ENCODE measurements around the gene CARS1.

The CARS1 gene

GRCh38 chr11:3018596-3018995 is 38.6 kb downstream of the CARS1 start:
- H3K9ac ChIP-seq (ENCODE audit: low read length) = no peak overlapping the region
- no peaks in the 10 kb centered on the region for H3K79me2 ChIP-seq (ENCODE audit: insufficient read depth, low read length)
- no peak overlapping the region for H3K4me2 ChIP-seq (ENCODE audit: low read depth, low read length, poor library complexity, severe bottlenecking)
- H3K36me3 ChIP-seq (ENCODE audit: low read length) = no peaks in the 10 kb centered on the region; the same call in 1 of the 2 replicates
- no peaks in the 10 kb centered on the region for H3K9me3 ChIP-seq (ENCODE audit: insufficient read depth, low read length)
- no peaks in the 10 kb centered on the region for H3F3A ChIP-seq (ENCODE audit: insufficient read depth)
- no peaks in the 10 kb centered on the region for H3K27me3 ChIP-seq (ENCODE audit: low read length)
- H3K9me2 ChIP-seq (replicated peaks; ENCODE audit: insufficient read depth, low read length) = no peaks in the 10 kb centered on the region
- no peak overlapping the region for H2AFZ ChIP-seq (ENCODE audit: low read depth, low read length, severe bottlenecking)
- no peak overlapping the region for H3K4me3 ChIP-seq (ENCODE audit: insufficient read depth, low read length, poor library complexity, severe bottlenecking)
- TF ChIP-seq CTCF (IDR thresholded peaks at IDR 0.05; ENCODE audit: insufficient read depth, low read length, poor library complexity, severe bottlenecking) (no peak), EZH2phosphoT487 (conservative IDR thresholded peaks at IDR 0.05; ENCODE audit: low read length) (no peak)
- H4K20me1 ChIP-seq (ENCODE audit: low read depth, low read length) = no peaks in the 10 kb centered on the region
- no peak overlapping the region for H3K27ac ChIP-seq (ENCODE audit: low read depth, low read length)

- TF ChIP-seq CTCF (IDR thresholded peaks at IDR 0.05; ENCODE audit: insufficient read depth, low read length, poor library complexity, severe bottlenecking) (no peak), EZH2phosphoT487 (conservative IDR thresholded peaks at IDR 0.05; ENCODE audit: low read length) (no peak)
- no peak overlapping the region for H3K4me3 ChIP-seq (ENCODE audit: insufficient read depth, low read length, poor library complexity, severe bottlenecking)
- H3K4me2 ChIP-seq (ENCODE audit: low read depth, low read length, poor library complexity, severe bottlenecking) = no peak overlapping the region
- H2AFZ ChIP-seq (ENCODE audit: low read depth, low read length, severe bottlenecking) = no peak overlapping the region
- no peaks in the 10 kb centered on the region for H3F3A ChIP-seq (ENCODE audit: insufficient read depth)
- no peaks in the 10 kb centered on the region for H3K27me3 ChIP-seq (ENCODE audit: low read length)
- H3K9ac ChIP-seq (ENCODE audit: low read length) = no peak overlapping the region
- H3K27ac ChIP-seq (ENCODE audit: low read depth, low read length) = no peak overlapping the region
- H3K36me3 ChIP-seq (ENCODE audit: low read length) = no peaks in the 10 kb centered on the region; the same call in 1 of the 2 replicates
- H3K79me2 ChIP-seq (ENCODE audit: insufficient read depth, low read length) = no peaks in the 10 kb centered on the region
- no peaks in the 10 kb centered on the region for H4K20me1 ChIP-seq (ENCODE audit: low read depth, low read length)
- H3K9me3 ChIP-seq (ENCODE audit: insufficient read depth, low read length) = no peaks in the 10 kb centered on the region
- H3K9me2 ChIP-seq (replicated peaks; ENCODE audit: insufficient read depth, low read length) = no peaks in the 10 kb centered on the region
Measured at GRCh38 chr11:3016861-3017260, 40.4 kb downstream of the CARS1 start.

- no peak for TF ChIP-seq EZH2phosphoT487 (conservative IDR thresholded peaks at IDR 0.05; ENCODE audit: low read length)
- no peak for TF ChIP-seq CTCF (IDR thresholded peaks at IDR 0.05; ENCODE audit: insufficient read depth, low read length, poor library complexity, severe bottlenecking)
- Histone ChIP-seq H3K4me3 (ENCODE audit: insufficient read depth, low read length, poor library complexity, severe bottlenecking) (no peak overlapping the region), H4K20me1 (ENCODE audit: low read depth, low read length) (no peaks in the 10 kb centered on the region), H3K9me3 (ENCODE audit: insufficient read depth, low read length) (no peaks in the 10 kb centered on the region), H3K79me2 (ENCODE audit: insufficient read depth, low read length) (no peaks in the 10 kb centered on the region), H3K36me3 (ENCODE audit: low read length) (no peaks in the 10 kb centered on the region; the same call in 1 of the 2 replicates), H3K27ac (ENCODE audit: low read depth, low read length) (no peak overlapping the region), H2AFZ (ENCODE audit: low read depth, low read length, severe bottlenecking) (no peak overlapping the region), H3K9ac (ENCODE audit: low read length) (no peak overlapping the region), H3K27me3 (ENCODE audit: low read length) (no peaks in the 10 kb centered on the region), H3K9me2 (replicated peaks; ENCODE audit: insufficient read depth, low read length) (no peaks in the 10 kb centered on the region), H3K4me2 (ENCODE audit: low read depth, low read length, poor library complexity, severe bottlenecking) (no peak overlapping the region), H3F3A (ENCODE audit: insufficient read depth) (no peaks in the 10 kb centered on the region)
Measured at GRCh38 chr11:3015796-3016195, 41.4 kb downstream of the CARS1 start.
